HepG2 (cell line): ENCODE results near the gene TMEM247. TPM values are rescaled to one million over a fixed set of nuclear protein-coding genes. Genes with fewer than 3 reads are reported as not detected.

Source experiments
- ATAC-seq: fragments of 200-7000 bp; cut with Tn5 transposase; 3 replicates; pipeline ENCODE4 v1.9.1; 2020; ENCODE audit warnings: mild to moderate bottlenecking, moderate library complexity
- BruUV-seq: library from RNA; stranded (reverse); fragments of 400-500 nt; replicated peaks from 2 replicates; lab custom pipeline; 2021; lab: Mats Ljungman, UMichigan
- CTCF ChIA-PET: fragments of 300-600 bp; formaldehyde crosslinking; extraction: SDS; loops from one replicate; lab custom pipeline; 2021; ENCODE audit warnings: low total read pairs, inconsistent platforms, low intra/inter-chr PET ratio; lab: Yijun Ruan, JAX
- POLR2A ChIA-PET: fragments of 350-600 bp; sonication (Branson Sonifier 250); formaldehyde crosslinking; loops from one replicate; lab custom pipeline; 2020; ENCODE audit warnings: antibody characterized with exemption, inconsistent platforms; lab: Yijun Ruan, JAX
- DNase-seq: peaks from one replicate; pipeline ENCODE4 v3.0.0-alpha.2; 2015; ENCODE audit warnings: low spot score
- FAIRE-seq: peaks from 3 replicates; lab custom pipeline; 2011; peaks lifted over from hg19 to GRCh38; lab: Jason Lieb, UNC
- H2AFZ ChIP-seq: one replicate; pipeline ENCODE4 v1.6.1; 2011; ENCODE audit warnings: low read length, inconsistent platforms
- H3K27ac ChIP-seq: fragments of 300-600 bp; 3 replicates; pipeline ENCODE4 v1.8.0; 2011; ENCODE audit warnings: mixed run types, mild to moderate bottlenecking, mixed read lengths, low read length, inconsistent platforms; ENCODE audit not compliant: insufficient read depth; ENCODE audit errors: extremely low read length
- H3K27me3 ChIP-seq, 2 experiments: fragments of 200-600 bp in 1 of 2; 2 replicates in 1 of 2; 3 replicates in 1 of 2; pipeline versions ENCODE4 v1.6.0 to v1.8.0; 2011; ENCODE audit warnings: low read length in 2 of 2, mild to moderate bottlenecking in 2 of 2, moderate library complexity in 2 of 2, inconsistent platforms in 1 of 2; ENCODE audit not compliant: insufficient read depth in 2 of 2, control insufficient read depth in 1 of 2
- H3K36me3 ChIP-seq, 2 experiments: fragments of 200-600 bp in 1 of 2; replicated peaks in 1 of 2; 2 replicates in 1 of 2; 3 replicates in 1 of 2; pipeline versions ENCODE4 v1.5.1 to v1.8.0; 2011; ENCODE audit warnings: low read length in 2 of 2, inconsistent platforms in 1 of 2; ENCODE audit not compliant: insufficient read depth in 2 of 2, control insufficient read depth in 1 of 2
- H3K4me1 ChIP-seq: 2 replicates; pipeline ENCODE4 v1.5.1; 2012; ENCODE audit warnings: low read length, inconsistent platforms; ENCODE audit not compliant: insufficient read depth
- H3K4me2 ChIP-seq: 2 replicates; pipeline ENCODE4 v1.6.0; 2011; ENCODE audit warnings: low read depth, low read length, inconsistent platforms
- H3K4me3 ChIP-seq, 3 experiments: fragments of 200-600 bp in 1 of 3; sonication (generic), shearing (Covaris generic) in 1 of 3; replicated peaks in 1 of 3; 2 replicates each; pipeline ENCODE4 v1.5.1; 2011 to 2016; ENCODE audit warnings: low read length in 3 of 3, inconsistent platforms in 2 of 3, low read depth in 2 of 3, mild to moderate bottlenecking in 2 of 3, control low read depth in 1 of 3, mixed read lengths in 1 of 3; ENCODE audit not compliant: insufficient read depth in 1 of 3
- H3K79me2 ChIP-seq: one replicate; pipeline ENCODE4 v1.6.1; 2011; ENCODE audit warnings: low read length, inconsistent platforms; ENCODE audit not compliant: insufficient read depth
- H3K9ac ChIP-seq: 2 replicates; pipeline ENCODE4 v1.6.0; 2011; ENCODE audit warnings: mild to moderate bottlenecking, low read depth, low read length, inconsistent platforms; ENCODE audit not compliant: insufficient read depth
- H3K9me3 ChIP-seq: 2 replicates; pipeline ENCODE4 v1.5.1; 2012; ENCODE audit warnings: mild to moderate bottlenecking, low read length
- H4K20me1 ChIP-seq: 2 replicates; pipeline ENCODE4 v1.6.0; 2011; ENCODE audit warnings: inconsistent platforms, mild to moderate bottlenecking, low read length, moderate library complexity; ENCODE audit not compliant: insufficient read depth
- FOXK2 ChIP-seq: fragments of 450-650 bp; IDR thresholded peaks from 2 replicates; pipeline ENCODE4 v1.6.1; 2016
- JUN ChIP-seq: sonication (generic); formaldehyde crosslinking; IDR thresholded peaks from 2 replicates; pipeline ENCODE4 v1.4.0; 2020; ENCODE audit warnings: mild to moderate bottlenecking, missing genetic modification reagents
- KAT7 ChIP-seq: IDR thresholded peaks from 2 replicates; pipeline ENCODE4 v1.6.1; 2018; ENCODE audit warnings: borderline replicate concordance, missing compliant biosample characterization
- MTA3 ChIP-seq: sonication (generic); formaldehyde crosslinking; IDR thresholded peaks from 2 replicates; pipeline ENCODE4 v1.4.0; 2020; ENCODE audit warnings: missing genetic modification reagents
- NCOA2 ChIP-seq: sonication (generic); formaldehyde crosslinking; IDR thresholded peaks from 2 replicates; pipeline ENCODE4 v1.8.0; 2022; ENCODE audit warnings: inconsistent platforms
- STAT5B ChIP-seq: sonication (generic); formaldehyde crosslinking; IDR thresholded peaks from 2 replicates; pipeline ENCODE4 v1.4.0; 2020; ENCODE audit warnings: missing genetic modification reagents
- ZFP62 ChIP-seq: sonication (generic); formaldehyde crosslinking; IDR thresholded peaks from 2 replicates; pipeline ENCODE4 v1.4.0; 2020; ENCODE audit warnings: missing genetic modification reagents
- ZNF678 ChIP-seq: sonication (generic); formaldehyde crosslinking; IDR thresholded peaks from 2 replicates; pipeline ENCODE4 v1.4.0; 2020; ENCODE audit warnings: mild to moderate bottlenecking, missing genetic modification reagents
- ZSCAN9 ChIP-seq: IDR thresholded peaks from 2 replicates; pipeline ENCODE4 v1.6.1; 2016; ENCODE audit warnings: borderline replicate concordance
- WGBS: methylation state at CpG from one replicate; pipeline ENCODE4 v1.1.6; 2017; ENCODE audit warnings: low lambda C conversion rate; 5-methylcytosine and 5-hydroxymethylcytosine counted together
- in situ Hi-C: cut with HindIII; loops from 2 replicates; pipeline ENCODE4 v1.10.0; 2017; ENCODE audit warnings: low pct_unique_long_range_greater_than_20kb; ENCODE audit not compliant: extremely low pct_ligation_motif_present
- intact Hi-C: fragments of 100-400 bp; cut with micrococcal nuclease; formaldehyde crosslinking; loops from one replicate; pipeline ENCODE4 v1.10.0; 2022; ENCODE audit not compliant: unreplicated experiment
- polyA plus RNA-seq, 8 experiments: library from polyadenylated mRNA; depleted of rRNA in 3 of 8; stranded (reverse) in 7 of 8; unstranded in 1 of 8; fragments of >200 nt; fragmentation: Illumina TruSeq in 4 of 8; extraction: Trizol in 4 of 8; gene quantifications; 2 replicates each; pipeline versions ENCODE4 v1.2.1 to v1.2.3, GENCODE V29; 2011 to 2016; ENCODE audit warnings: low read depth in 4 of 8, missing spikeins in 1 of 8, mixed read lengths in 1 of 8; ENCODE audit not compliant: insufficient read depth in 1 of 8
- total RNA-seq, 5 experiments: library from RNA; depleted of rRNA; stranded (reverse); fragments of >200 nt; fragmentation: Illumina TruSeq; extraction: Trizol; gene quantifications; 2 replicates each; pipeline ENCODE4 v1.2.3, GENCODE V29; 2016; ENCODE audit warnings: low read depth in 1 of 5
- TF ChIP-seq, protein P1 (sequence below): IDR thresholded peaks from 2 replicates; pipeline ENCODE4 v1.6.1; 2016; ENCODE audit warnings: missing compliant biosample characterization, missing genetic modification reagents, borderline replicate concordance

TMEM247 gene
- total and polyA plus RNA-seq, 2 of the 13 experiments (the other 11 are each of a cell fraction or from before 2014, with no cell fraction given), result not detected

DNA sequence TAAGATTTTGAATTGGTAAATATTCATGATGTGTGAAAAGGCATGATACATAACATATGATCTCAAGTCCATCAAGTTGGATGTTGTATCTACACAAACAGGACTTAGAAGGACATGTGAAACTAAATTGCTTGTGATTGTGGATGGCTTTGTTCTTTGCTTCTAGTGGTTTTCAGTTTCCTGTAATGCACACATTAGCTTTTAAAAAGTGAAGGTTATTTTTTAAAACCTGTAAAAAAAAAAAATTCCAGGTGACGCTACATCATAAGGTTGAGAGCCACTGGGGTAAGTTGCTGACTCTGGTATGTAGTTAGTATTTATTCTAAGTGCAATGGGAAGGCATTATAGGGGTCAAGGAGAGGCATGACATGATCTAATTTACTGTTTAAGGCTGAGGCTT is 48.4 kb upstream of the TMEM247 start:
- no peak for DNase-seq
- in situ Hi-C loops (no loop called here), intact Hi-C loops (no loop called here)
- no peak overlapping the region for H3K27ac ChIP-seq
- no peaks in the 10 kb centered on the region; the same call in 1 of the 2 replicates for H3K9me3 ChIP-seq
- ChIA-PET CTCF (no interaction called here), POLR2A (no interaction called here)
- no peak overlapping the region for H3K9ac ChIP-seq
- no peak overlapping the region for H3K4me3 ChIP-seq
- TF ChIP-seq MTA3, result no peak
- TF ChIP-seq JUN (CRISPR knock-in tag), result no peak
- no peak for TF ChIP-seq KAT7
- no peak for TF ChIP-seq ZNF678 (CRISPR knock-in tag)
- TF ChIP-seq ZFP62 (CRISPR knock-in tag), result no peak
- TF ChIP-seq STAT5B (CRISPR knock-in tag), result no peak
- no peak for TF ChIP-seq ZSCAN9 (CRISPR knock-in tag)
- H3K4me1 ChIP-seq, result peaks cover 60% of the 10 kb centered on the region
- no peaks in the 10 kb centered on the region for H3K79me2 ChIP-seq
- BruUV-seq, result no TSS peak
- H2AFZ ChIP-seq, result no peak overlapping the region
- WGBS, result 39% methylated on average over 1 of the region's 1 CpG
- no peak overlapping the region for H3K4me2 ChIP-seq
- FAIRE-seq, result no peak
- H3K27me3 ChIP-seq, result no peaks in the 10 kb centered on the region
- no peaks in the 10 kb centered on the region for H3K36me3 ChIP-seq
- H4K20me1 ChIP-seq, result no peaks in the 10 kb centered on the region
- no peak for ATAC-seq

DNA sequence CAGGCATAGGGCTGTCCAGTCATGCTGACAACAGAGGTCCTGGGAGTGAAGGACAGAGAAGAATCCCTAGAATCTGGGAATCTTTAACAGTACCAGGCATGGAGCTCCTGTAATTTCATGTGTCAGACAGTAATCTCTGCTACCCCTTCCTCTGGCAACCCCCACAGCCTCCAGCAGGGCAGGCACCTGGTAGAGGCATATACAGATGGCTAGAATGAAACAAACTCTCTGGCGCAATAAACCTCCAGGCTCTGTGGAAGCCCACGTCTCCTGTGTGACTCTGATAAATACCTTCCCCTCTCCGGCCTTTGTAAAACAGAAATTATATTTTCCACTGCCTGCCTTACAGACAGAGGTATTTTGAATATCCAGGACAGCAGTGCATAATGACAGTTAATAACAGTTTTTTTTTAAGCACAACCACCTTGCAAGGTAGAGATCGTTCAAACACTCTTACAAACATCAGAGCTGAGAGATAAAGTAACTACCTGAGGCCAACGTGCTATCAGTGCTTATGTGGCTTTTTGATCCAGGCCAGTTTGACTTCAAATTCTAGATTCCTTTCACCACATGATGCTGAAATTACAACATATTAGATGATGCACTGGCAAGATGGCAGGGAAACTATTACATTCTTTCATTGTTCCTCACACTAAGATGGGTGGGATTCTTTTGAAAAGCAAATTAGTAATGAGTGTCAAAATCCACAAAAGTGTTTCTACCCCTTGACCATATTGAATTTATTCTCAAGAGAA is 47.7 kb upstream of the TMEM247 start:
- DNase-seq (no peak), FAIRE-seq (no peak), ATAC-seq (peak; percentile 67)
- in situ Hi-C loops (no loop called here), intact Hi-C loops (no loop called here)
- CTCF ChIA-PET, result no interaction called here
- H3K4me3 ChIP-seq, result no peak overlapping the region
- no peaks in the 10 kb centered on the region for H3K27me3 ChIP-seq
- 87% methylated on average over 5 of the region's 5 CpGs for WGBS
- H2AFZ ChIP-seq, result no peak overlapping the region
- no peak overlapping the region for H3K4me2 ChIP-seq
- no peak overlapping the region for H3K9ac ChIP-seq
- no peaks in the 10 kb centered on the region for H4K20me1 ChIP-seq
- TF ChIP-seq FOXK2, result no peak
- TF ChIP-seq, protein P1, sequence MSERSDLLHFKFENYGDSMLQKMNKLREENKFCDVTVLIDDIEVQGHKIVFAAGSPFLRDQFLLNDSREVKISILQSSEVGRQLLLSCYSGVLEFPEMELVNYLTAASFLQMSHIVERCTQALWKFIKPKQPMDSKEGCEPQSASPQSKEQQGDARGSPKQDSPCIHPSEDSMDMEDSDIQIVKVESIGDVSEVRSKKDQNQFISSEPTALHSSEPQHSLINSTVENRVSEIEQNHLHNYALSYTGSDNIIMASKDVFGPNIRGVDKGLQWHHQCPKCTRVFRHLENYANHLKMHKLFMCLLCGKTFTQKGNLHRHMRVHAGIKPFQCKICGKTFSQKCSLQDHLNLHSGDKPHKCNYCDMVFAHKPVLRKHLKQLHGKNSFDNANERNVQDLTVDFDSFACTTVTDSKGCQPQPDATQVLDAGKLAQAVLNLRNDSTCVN (CRISPR knock-in tag), result 0 out of 2 replicates have a peak, but pooled peaks have one; percentile 56
- TF ChIP-seq NCOA2, result 0 out of 2 replicates have a peak, but pooled peaks have one; percentile 14
- POLR2A ChIA-PET, result no interaction called here
- no peaks in the 10 kb centered on the region; the same call in 1 of the 2 replicates for H3K9me3 ChIP-seq
- peaks cover 66% of the 10 kb centered on the region for H3K4me1 ChIP-seq
- no peaks in the 10 kb centered on the region for H3K79me2 ChIP-seq
- H3K36me3 ChIP-seq, result no peaks in the 10 kb centered on the region
- no peak overlapping the region for H3K27ac ChIP-seq
- BruUV-seq, result no TSS peak
